Activated effector memory CD4-positive, alpha-beta T cell treated with anti-CD3 and anti-CD28 coated beads, Interleukin-2, amount 50 U/mL, for 16 hours (primary cell): ENCODE measurements around the gene SLC13A4.
A peak's percentile ranks its signal among the peaks of the same experiment; 100 is the strongest.
"Not testable (repeated sequence)": the region's sequence is repeated elsewhere in the genome, so short reads cannot be mapped to it uniquely, and the experiment has no call there.

Experiments
- DNase-seq: peaks from one replicate; pipeline ENCODE4 v3.0.0-alpha.2; 2020

SLC13A4 gene

DNA sequence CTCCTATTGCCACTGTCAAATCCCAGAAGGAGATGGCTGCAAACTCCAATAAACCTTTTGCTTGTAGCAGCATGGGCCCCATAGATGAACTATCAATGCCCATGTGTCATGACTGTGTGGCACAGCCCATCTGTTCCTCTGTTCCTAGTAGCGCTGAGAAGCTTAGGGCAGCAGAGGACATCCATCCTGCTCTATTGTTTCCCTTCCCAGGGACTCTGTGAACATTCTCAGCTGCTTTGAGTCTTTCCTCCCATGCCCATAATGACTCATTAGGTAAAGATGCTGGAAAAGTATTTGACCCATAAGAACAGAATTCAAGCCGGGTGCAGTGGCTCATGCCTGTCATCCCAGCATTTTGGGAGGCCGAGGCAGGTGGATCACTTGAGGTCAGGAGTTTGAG, 37.4 kb downstream of the SLC13A4 start:
- DNase-seq: no peak

DNA sequence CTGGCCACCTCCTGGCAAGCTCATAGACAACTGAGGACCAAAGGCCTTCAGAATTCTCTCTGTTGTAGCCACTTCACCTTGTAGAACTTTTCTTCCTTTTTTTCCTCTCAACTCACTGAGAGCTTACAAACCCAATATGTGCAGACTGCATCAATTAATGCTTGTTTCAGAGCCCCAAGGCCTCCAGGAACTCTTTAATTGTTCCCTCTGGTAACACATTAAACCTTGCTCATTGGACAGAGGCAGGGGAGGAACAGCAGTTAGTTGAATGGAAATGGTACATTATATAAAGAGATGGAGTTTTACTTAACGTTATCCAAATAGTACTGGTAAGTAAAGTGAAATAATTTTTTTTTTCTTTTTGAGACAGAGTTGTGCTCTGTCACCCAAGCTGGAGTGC, 40.5 kb downstream of the SLC13A4 start:
- no peak for DNase-seq

DNA sequence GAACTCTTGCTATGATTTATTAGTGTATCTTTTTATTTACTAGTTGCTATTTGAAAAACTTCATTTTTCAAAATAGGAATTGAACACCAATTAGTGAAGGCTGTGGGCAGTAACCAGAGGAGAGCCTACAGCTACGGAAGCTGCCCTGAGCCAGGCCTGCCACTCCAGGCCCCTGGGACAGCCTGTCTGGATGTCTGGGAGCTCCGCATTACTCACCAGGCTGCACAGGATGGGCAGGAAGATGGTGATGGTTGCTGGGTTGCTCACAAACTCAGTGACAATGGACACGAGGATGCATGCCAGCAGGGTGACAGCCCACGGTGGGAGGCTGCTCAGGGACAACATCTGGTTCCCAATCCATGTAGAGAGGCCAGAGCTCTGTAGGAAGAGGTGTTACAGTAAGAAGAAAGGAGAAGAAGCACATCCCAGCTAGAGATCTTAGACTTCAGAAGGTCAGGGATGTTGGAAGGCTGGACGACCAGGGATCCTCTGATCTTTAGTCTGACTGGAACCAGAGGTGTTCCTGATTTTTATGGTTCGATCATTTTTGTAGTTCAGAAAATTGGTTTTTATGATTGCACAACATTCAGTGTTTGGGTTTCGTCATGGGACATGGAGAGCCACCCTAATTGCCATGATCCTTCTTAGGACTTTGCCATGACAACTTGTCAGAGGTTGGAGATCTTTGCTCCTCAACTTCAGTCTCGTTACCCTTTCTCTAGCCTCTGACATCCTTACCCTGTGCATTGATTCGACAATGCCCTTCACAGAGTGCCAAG, 42.5 kb downstream of the SLC13A4 start:
- no peak for DNase-seq

DNA sequence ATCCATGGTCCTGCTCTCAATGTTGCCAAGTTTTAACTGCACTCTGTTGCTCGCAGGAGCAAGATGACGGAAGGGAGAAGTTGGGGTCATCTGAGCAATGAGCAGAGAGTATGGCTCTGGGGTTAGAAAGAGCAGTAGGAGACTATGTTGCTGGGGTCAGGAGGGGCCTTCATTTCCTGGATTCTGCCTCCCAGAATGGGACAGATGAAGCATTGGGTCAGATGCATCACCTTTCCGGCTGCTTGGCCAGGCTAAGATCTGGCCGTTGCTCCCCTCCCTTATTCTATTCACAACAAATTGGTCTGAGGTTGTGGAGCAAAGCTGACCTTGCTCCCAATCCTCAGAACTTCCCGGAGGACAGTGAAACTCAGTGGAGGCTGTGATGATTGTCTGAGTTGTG, 43.3 kb downstream of the SLC13A4 start:
- no peak for DNase-seq

DNA sequence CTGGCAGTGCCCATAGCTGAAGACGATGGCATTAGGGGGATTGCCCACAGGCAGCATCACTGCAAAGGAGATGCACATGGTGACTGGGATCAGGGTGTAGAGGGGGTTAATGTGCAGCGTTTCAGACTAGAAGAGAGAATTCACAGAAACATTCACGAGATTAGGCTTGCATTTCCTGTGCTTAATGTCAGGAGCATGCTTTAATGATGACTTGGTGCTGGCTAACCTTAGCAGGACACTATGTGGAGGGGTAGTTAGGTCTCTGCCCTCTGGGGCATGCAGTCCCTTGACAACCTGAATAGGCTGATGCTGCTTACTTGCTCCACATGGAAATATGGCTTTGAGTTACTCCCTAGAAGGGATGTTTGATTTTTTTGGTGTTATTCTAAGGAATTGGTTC, 43.9 kb downstream of the SLC13A4 start:
- DNase-seq: no peak

DNA sequence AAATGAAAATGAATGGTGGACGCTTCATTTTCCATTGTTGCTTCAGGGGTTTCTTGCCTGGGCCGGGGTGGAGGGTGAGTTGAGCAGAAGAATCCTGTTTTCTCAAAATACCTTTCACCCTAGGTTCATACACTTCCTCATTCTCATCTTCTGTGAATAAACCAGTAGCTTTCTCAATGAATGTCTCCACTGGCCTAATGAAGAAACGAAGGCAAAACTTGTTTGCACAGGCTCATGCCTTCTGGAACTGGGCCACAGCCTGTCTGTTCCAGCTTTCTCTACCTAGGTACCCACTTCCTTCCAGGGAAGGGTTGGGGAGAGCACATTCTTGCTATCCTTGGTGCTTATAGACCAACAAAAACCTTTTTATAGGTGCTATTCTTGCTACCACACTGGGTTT, 44.4 kb downstream of the SLC13A4 start:
- no peak for DNase-seq

DNA sequence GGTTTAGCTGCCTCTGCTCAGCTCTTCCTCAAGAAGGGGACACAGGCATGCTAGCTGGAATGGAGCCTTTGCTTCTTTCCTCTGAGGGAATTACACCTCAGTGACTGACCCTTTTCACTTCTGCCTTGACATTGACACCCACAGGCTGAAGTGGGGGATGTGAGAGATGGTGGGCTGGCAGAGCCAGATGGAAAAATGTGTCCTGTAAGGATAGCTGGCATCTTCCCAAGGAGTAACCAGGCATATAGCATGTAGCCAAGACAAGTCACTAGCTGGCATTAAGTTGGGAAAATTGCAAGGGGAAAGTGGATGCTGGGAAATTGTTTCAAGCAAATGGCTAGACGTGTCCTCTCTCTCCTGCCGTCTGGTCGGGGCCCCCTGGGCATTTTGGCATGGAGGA, 45.8 kb downstream of the SLC13A4 start:
- no peak for DNase-seq

DNA sequence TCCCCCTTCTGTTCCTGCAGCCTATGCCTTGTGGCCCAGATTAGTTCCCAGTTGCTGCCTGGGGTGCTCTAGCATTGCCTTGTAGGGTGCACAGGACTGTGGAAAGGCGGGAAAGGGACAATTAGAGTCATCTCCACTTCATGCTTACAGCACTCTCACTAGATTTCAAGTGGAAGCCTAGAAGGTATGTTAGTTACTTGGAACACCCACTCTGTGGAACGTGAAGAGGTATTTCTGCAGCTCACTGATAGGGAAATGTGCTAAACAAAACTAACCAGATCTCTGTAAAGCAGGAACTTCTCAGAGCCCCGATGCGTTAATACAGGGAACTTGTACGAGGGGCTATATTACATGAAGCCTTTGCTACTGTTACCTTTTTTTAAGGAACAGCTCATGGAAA, 46.2 kb downstream of the SLC13A4 start:
- DNase-seq: no peak

DNA sequence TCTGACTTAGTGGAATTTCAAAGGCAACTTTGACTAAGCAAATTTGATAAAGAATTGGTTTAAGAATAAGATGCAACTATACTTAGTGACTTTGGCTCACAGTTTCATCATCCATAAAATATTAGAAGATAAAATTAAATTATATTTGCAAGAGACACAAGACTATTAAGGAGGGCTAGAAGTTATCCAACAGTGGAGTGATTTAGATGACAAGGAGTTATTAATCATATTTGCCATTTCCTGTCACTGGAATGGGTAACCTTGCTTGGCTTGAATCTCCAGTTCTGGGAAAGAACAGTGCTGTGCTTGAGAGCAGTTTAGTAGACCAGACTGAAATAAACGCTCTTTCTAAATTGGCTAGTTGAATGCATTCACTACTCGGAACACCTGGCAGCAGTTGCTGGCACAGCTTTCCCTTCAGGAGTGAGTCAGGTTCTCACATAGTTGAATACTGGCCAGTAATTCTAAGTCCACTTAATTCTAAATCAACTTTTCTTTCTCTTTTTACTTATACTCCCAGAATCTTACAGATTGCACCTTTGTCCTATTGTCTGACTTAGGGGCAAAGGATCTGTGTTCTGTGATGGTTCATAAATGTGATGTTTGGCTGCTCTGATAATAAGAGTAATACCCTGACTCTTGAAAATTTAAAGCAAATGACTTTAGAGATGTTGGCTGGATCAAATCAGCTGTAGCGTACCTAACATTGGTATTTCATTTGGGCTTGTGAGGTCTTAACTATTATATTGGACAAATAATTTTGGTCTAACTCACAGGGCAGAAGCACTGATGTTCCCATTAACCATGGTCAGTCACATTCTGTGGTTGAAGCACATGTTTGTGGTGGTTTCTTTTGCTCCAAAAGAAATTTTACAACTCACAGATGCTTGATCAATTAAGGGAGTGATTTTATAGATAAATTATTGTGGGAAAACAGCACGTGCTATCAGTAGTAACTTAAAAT, 49.1 kb downstream of the SLC13A4 start:
- no peak for DNase-seq

DNA sequence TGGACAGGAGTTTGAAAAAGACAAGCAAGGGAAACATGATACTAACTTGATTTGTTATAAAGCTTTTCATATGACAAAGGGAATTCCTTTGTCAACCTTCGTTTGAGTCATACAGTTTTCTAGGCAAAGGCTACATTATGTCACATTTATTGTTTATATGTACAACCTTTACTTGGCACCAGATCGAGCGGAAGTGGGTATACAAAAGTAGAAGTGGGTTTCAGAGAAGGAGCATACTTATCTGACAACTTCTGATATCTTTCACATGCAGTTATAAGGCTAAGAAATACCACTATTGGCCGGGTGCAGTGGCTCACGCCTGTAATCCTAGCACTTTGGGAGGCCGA, 54.7 kb downstream of the SLC13A4 start:
- no peak for DNase-seq

DNA sequence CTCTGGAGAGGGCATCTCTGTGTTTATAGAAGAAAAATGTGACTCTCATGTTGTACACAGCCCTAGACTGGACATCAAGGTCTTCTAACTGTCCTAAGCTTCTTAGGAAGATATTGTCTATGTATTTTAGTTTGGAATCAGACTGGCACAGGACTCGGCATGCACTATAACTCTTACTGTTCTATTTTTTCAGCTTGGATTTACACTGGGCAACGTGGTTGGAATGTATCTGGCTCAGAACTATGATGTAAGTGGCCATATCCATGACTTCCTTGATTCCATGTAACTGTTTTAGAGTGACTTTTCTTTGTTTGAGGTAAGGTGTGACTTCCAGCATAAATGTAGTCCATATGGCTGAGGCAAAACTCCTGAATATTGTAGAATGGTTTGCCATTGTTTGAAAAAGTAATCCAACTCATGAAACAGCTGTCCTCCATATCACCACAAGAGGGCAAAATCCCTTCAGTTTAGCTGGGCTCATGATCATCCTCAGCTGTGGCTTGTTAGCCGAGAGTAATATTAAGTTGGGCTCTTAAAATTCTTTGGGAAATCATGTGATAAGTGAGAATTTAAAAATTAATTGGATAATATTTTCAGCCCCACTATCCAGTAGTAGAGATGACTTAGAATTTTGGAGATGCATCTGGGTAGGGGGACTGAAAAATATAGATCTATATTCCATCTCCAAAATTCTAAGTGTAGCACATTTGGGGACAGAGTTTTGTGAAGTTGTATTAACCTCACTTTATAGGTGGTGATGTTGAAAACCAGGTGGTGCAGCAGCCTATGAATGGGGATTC, 55.2 kb downstream of the SLC13A4 start:
- DNase-seq: no peak

DNA sequence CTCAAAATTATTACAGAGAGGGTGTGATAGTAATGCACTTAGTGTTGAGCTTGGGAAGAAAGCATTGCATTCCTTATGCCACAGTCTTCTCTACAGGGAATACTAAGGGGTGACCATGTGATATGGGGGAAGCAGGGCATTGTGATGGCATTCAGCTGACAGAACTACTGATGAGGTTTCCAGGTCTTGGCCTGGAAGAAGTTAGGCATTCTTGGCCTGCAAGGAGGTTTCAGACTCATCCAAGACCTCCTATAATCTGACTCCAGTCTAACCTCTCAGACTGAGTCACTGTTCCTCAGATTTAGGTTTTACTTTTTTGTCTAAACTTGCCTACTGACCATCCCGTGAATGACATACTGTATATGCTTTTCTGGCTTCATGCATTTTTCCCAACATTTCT, 57.8 kb downstream of the SLC13A4 start:
- DNase-seq: no peak

DNA sequence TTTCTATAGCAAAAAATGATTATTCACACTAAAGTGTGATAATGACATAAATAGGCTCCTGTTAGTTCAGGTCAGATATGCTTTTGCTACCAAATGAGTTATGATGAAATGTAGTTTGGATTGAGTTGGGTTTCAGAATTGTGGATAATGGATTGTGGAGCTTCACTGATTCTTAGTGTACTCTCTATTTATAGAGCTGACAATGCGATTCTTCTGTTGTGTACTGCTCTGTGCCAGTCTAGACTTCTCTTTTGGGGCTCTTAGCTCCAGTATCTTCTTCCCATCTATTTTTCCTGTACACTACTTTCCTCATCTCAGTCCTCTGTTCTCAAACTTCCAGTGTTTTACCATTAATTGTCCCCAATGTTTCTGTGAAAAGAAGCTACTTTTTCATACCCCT, 58.2 kb downstream of the SLC13A4 start:
- DNase-seq: no peak

DNA sequence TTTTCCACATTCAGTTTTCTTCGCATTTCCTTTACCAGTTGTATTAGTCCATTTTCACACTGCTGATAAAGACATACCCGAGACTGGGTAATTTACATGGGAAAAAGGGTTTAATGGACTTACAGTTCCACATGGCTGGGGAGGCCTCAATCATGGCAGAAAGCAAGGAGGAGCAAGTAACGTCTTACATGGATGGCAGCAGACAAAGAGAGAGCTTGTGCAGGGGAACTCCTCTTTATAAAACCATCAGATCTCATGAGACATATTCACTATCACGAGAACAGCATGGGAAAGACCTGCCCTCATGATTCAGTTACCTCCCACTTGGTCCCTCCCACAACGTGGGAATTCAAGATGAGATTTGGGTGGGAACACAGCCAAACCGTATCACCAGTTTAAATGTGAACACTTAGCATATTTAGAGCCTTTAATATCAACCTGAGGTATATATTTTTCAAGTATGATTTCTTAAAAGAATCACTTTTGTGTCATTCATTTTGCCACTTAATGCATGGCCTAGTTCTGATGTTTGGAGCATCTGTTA, 59.1 kb downstream of the SLC13A4 start:
- not testable (repeated sequence) for DNase-seq

DNA sequence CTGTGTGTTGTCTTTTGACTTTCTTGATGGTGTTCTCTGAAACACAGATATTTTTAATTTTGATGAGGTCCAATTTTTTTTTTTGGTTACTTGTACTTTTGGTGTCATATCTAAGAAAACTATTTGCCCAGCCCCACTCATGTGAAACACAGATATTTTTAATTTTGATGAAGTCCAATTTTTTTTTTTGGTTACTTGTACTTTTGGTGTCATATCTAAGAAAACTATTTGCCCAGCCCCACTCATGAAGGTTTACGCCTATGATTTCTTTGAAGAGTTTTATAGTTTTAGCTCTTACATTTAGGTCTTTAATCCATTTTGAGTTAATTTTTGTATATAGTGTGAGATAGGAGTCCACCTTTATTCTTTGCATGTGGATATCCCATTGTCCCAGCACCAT, 60.4 kb downstream of the SLC13A4 start:
- DNase-seq: not testable (repeated sequence)

DNA sequence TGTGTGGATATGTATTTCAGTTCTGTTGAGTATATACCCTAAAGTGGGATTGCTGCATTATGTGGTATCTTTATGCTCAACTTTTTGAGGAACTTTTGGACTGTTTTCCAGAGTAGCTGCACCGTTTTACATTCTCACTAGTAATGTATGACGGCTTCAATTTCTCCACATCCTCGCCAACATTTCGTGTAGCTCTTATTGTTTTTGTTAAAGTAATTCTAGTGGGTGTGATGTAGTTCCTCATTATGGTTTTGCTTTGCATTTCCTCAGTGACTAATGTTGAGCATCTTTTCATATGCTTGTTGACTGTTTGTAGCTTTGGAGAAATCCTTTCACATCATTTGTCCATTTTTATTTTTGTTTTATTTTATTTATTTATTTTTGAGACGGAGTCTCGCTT, 61.1 kb downstream of the SLC13A4 start:
- DNase-seq: no peak

DNA sequence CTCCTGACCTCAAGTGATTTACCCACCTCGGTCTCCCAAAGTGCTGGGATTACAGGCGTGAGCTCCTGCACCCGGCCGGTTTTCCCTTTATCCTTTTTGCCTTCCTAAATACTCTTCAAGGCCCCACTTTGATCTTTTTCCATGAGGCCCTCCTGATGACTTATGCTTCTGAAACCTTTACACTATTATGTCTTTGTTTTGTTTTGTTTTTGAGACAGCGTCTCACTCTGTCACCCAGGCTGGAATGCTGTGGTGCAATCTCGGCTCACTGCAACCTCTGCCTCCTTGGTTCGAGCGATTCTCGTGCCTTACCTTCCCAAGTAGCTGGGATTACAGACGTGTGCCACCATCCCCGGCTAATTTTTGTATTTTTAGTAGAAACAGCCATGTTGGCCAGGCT, 61.8 kb downstream of the SLC13A4 start:
- no peak for DNase-seq

DNA sequence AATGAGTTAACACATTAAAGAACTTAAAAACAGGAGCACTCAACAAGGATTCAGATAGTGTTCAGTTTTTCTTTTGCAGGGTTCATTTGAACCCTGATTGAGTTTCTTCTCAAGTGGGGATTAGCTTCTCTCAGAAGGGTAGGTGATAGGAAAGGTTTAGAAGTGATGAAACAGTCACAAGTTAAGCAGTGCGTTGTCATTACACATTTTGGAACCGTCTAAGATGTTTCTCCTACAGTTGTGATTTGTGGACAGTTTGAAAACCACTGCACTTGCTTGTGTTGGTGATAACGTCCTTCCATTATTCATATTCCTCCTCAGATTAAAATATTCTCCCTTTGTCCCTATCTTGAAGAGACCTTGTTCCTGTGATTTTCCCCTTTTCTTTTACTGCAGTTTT, 62.9 kb downstream of the SLC13A4 start:
- DNase-seq: no peak

DNA sequence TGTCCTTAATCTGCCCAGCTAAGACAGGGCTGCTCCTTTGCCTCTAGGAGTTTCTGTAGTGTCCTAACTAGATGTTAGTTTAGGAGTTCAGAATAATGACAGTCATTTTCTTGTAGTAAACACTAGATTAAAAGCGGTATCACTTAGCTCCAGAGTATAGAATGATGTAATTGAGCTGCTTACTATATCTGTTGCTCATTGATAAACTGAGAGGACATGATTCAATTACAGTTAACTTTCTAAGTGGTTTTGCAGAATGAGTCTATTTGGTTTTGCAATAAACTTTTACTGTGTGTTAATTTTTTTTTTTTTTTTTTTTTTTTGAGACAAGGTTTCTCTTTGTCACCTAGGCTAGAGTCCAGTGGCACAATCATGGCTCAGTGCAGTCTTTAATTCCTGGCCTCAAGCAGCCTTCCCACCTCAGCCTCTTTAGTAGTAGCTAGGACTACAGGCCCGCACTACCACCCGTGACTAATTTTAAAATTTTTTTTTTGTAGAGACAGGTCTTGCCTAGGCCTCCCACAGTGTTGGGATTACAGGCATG, 63.9 kb downstream of the SLC13A4 start:
- DNase-seq: no peak

DNA sequence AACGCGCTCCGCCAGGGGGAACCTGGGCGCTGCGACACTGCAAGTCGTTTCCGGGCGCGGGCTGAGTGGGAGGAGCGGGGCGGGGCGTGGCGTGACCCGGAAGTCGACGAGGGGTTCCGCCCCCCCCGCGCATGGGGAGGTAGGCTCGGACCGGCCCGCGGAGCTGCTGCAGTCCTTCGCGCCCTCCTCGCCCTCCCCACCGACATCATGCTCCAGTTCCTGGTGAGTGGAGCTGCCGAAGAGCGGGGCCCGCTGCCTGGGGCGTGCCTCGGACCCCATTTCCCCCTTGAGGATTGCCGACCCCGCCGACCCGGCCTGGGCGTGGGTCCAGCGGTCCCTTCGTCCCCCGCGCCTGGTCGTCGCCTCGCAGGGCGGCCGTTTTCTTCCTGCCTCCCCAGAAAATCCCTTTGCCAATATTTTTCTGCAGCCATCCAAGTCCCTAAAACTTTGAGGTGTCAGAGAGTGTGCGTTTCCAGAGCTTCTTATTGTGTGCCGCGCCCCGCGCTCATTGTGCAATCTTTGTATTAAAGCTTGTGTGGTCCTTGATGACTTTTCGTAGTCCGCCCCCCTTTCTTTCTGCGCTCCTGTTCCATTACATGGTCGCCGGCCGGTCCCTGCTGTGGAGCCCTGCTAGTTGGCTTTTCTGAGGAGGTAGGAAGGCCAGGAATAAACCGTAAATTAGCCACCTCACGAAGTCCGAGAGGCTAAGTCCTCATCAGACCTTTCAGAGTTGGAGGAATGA, 65.4 kb downstream of the SLC13A4 start, which contains the start of gene STMP1:
Gene STMP1 (plus strand): TSS at position 142 of the 742 bp plus-strand sequence.
- DNase-seq: peak; percentile 99

DNA sequence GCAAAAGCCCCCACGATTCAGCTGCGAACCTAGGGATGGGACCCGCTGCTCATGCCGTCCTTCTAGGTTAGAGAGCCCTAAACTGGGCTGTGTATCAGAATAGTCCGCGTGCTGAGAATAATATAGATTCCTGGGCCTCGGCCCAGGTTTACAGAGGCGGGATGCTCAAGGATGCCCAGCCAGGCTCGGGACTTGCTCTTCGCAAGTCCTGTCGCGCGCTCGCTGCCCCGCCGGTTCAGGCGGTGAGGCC, 65.9 kb downstream of the SLC13A4 start:
- DNase-seq: no peak
